HepG2 (cell line): ENCODE measurements around the gene PATL2. TPM values are rescaled to one million over a fixed set of nuclear protein-coding genes. Genes with fewer than 3 reads are reported as not detected.
A peak's percentile ranks its signal among the peaks of the same experiment; 100 is the strongest.

Experiments
- CHCHD3 ChIP-seq: sonication (generic); formaldehyde crosslinking; IDR thresholded peaks from 2 replicates; pipeline ENCODE4 v1.8.0; 2022; ENCODE audit warnings: mild to moderate bottlenecking, missing genetic modification reagents, moderate library complexity
- EP300 ChIP-seq, 3 experiments: sonication (generic) in 1 of 3; formaldehyde crosslinking in 1 of 3; IDR thresholded peaks; 2 replicates each; pipeline versions ENCODE4 v1.5.1 to v1.6.1; 2011 to 2020; ENCODE audit warnings: low read depth in 2 of 3, low read length in 2 of 3, borderline replicate concordance in 1 of 3, improper control_type of control experiment in 1 of 3, mild to moderate bottlenecking in 1 of 3, missing genetic modification reagents in 1 of 3, moderate library complexity in 1 of 3
- FOXP1 ChIP-seq, 2 experiments: fragments of 450-650 bp in 1 of 2; IDR thresholded peaks; 2 replicates each; pipeline ENCODE4 v1.6.1; 2017 to 2018; ENCODE audit warnings: antibody characterized with exemption in 1 of 2
- HOXA3 ChIP-seq: sonication (generic); formaldehyde crosslinking; IDR thresholded peaks from 2 replicates; pipeline ENCODE4 v1.5.0; 2020; ENCODE audit warnings: missing genetic modification reagents
- HOXA9 ChIP-seq: sonication (generic); formaldehyde crosslinking; IDR thresholded peaks from 2 replicates; pipeline ENCODE4 v1.8.1; 2022; ENCODE audit warnings: missing genetic modification reagents, mild to moderate bottlenecking, moderate library complexity, borderline replicate concordance
- NAIF1 ChIP-seq: sonication (generic); formaldehyde crosslinking; IDR thresholded peaks from 2 replicates; pipeline ENCODE4 v1.5.0; 2020; ENCODE audit warnings: mild to moderate bottlenecking, missing genetic modification reagents, borderline replicate concordance
- SRSF4 ChIP-seq: fragments of 200-400 bp; formaldehyde crosslinking; IDR thresholded peaks from one replicate; pipeline ENCODE4 v1.6.1; 2018; ENCODE audit warnings: mild to moderate bottlenecking, low read depth, low read length, moderate library complexity; ENCODE audit not compliant: poor library complexity, severe bottlenecking
- SUZ12 ChIP-seq: fragments of 150-350 bp; IDR thresholded peaks from 2 replicates; pipeline ENCODE4 v1.6.1; 2014; ENCODE audit warnings: low read depth, low read length
- ZC3H4 ChIP-seq: sonication (generic); formaldehyde crosslinking; IDR thresholded peaks from 2 replicates; pipeline ENCODE4 v1.4.0; 2020; ENCODE audit warnings: missing genetic modification reagents, borderline replicate concordance
- ZNF451 ChIP-seq: sonication (generic); formaldehyde crosslinking; IDR thresholded peaks from 2 replicates; pipeline ENCODE4 v1.5.0; 2020; ENCODE audit warnings: mild to moderate bottlenecking, missing genetic modification reagents
- polyA plus RNA-seq, 8 experiments: library from polyadenylated mRNA; depleted of rRNA in 3 of 8; stranded (reverse) in 7 of 8; unstranded in 1 of 8; fragments of >200 nt; fragmentation: Illumina TruSeq in 4 of 8; extraction: Trizol in 4 of 8; gene quantifications; 2 replicates each; pipeline versions ENCODE4 v1.2.1 to v1.2.3, GENCODE V29; 2011 to 2016; ENCODE audit warnings: low read depth in 4 of 8, missing spikeins in 1 of 8, mixed read lengths in 1 of 8; ENCODE audit not compliant: insufficient read depth in 1 of 8
- total RNA-seq, 5 experiments: library from RNA; depleted of rRNA; stranded (reverse); fragments of >200 nt; fragmentation: Illumina TruSeq; extraction: Trizol; gene quantifications; 2 replicates each; pipeline ENCODE4 v1.2.3, GENCODE V29; 2016; ENCODE audit warnings: low read depth in 1 of 5
- TF ChIP-seq, protein P1 (sequence below): sonication (generic); formaldehyde crosslinking; IDR thresholded peaks from 2 replicates; pipeline ENCODE4 v1.5.1; 2020; ENCODE audit warnings: mild to moderate bottlenecking, missing genetic modification reagents, borderline replicate concordance
- TF ChIP-seq, protein P2 (sequence below): sonication (generic); formaldehyde crosslinking; IDR thresholded peaks from 2 replicates; pipeline ENCODE4 v1.4.0; 2020; ENCODE audit warnings: mild to moderate bottlenecking, missing genetic modification reagents
- TF ChIP-seq, protein P3 (sequence below): sonication (generic); formaldehyde crosslinking; IDR thresholded peaks from 2 replicates; pipeline ENCODE4 v1.8.1; 2023; ENCODE audit warnings: missing genetic modification reagents, inconsistent platforms, borderline replicate concordance
- TF ChIP-seq, protein P4 (sequence below): sonication (generic); formaldehyde crosslinking; conservative IDR thresholded peaks from 2 replicates; pipeline ENCODE4 v1.8.0; 2022; ENCODE audit warnings: missing genetic modification reagents
- TF ChIP-seq, protein P5 (sequence below): sonication (generic); formaldehyde crosslinking; IDR thresholded peaks from 2 replicates; pipeline ENCODE4 v1.8.1; 2023; ENCODE audit warnings: missing genetic modification reagents, mild to moderate bottlenecking, borderline replicate concordance

Gene PATL2
- total and polyA plus RNA-seq, 2 of the 13 experiments (the other 11 are each of a cell fraction or from before 2014, with no cell fraction given) = 0.15 to 0.53 TPM

- TF ChIP-seq, protein P1, sequence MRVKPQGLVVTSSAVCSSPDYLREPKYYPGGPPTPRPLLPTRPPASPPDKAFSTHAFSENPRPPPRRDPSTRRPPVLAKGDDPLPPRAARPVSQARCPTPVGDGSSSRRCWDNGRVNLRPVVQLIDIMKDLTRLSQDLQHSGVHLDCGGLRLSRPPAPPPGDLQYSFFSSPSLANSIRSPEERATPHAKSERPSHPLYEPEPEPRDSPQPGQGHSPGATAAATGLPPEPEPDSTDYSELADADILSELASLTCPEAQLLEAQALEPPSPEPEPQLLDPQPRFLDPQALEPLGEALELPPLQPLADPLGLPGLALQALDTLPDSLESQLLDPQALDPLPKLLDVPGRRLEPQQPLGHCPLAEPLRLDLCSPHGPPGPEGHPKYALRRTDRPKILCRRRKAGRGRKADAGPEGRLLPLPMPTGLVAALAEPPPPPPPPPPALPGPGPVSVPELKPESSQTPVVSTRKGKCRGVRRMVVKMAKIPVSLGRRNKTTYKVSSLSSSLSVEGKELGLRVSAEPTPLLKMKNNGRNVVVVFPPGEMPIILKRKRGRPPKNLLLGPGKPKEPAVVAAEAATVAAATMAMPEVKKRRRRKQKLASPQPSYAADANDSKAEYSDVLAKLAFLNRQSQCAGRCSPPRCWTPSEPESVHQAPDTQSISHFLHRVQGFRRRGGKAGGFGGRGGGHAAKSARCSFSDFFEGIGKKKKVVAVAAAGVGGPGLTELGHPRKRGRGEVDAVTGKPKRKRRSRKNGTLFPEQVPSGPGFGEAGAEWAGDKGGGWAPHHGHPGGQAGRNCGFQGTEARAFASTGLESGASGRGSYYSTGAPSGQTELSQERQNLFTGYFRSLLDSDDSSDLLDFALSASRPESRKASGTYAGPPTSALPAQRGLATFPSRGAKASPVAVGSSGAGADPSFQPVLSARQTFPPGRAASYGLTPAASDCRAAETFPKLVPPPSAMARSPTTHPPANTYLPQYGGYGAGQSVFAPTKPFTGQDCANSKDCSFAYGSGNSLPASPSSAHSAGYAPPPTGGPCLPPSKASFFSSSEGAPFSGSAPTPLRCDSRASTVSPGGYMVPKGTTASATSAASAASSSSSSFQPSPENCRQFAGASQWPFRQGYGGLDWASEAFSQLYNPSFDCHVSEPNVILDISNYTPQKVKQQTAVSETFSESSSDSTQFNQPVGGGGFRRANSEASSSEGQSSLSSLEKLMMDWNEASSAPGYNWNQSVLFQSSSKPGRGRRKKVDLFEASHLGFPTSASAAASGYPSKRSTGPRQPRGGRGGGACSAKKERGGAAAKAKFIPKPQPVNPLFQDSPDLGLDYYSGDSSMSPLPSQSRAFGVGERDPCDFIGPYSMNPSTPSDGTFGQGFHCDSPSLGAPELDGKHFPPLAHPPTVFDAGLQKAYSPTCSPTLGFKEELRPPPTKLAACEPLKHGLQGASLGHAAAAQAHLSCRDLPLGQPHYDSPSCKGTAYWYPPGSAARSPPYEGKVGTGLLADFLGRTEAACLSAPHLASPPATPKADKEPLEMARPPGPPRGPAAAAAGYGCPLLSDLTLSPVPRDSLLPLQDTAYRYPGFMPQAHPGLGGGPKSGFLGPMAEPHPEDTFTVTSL (CRISPR knock-in tag) = no peak; the same call in 1 of the 2 replicates
- TF ChIP-seq EP300 (IDR thresholded peaks at IDR 0.05; ENCODE audit: low read depth in 2 of 2, low read length in 2 of 2) = no peak
- TF ChIP-seq EP300 (CRISPR knock-in tag; IDR thresholded peaks at IDR 0.05; ENCODE audit: borderline replicate concordance) = peak; percentile 35; the same call in 1 of the 2 replicates
- TF ChIP-seq, protein P2, sequence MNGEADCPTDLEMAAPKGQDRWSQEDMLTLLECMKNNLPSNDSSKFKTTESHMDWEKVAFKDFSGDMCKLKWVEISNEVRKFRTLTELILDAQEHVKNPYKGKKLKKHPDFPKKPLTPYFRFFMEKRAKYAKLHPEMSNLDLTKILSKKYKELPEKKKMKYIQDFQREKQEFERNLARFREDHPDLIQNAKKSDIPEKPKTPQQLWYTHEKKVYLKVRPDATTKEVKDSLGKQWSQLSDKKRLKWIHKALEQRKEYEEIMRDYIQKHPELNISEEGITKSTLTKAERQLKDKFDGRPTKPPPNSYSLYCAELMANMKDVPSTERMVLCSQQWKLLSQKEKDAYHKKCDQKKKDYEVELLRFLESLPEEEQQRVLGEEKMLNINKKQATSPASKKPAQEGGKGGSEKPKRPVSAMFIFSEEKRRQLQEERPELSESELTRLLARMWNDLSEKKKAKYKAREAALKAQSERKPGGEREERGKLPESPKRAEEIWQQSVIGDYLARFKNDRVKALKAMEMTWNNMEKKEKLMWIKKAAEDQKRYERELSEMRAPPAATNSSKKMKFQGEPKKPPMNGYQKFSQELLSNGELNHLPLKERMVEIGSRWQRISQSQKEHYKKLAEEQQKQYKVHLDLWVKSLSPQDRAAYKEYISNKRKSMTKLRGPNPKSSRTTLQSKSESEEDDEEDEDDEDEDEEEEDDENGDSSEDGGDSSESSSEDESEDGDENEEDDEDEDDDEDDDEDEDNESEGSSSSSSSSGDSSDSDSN (CRISPR knock-in tag) = no peak
- TF ChIP-seq, protein P3, sequence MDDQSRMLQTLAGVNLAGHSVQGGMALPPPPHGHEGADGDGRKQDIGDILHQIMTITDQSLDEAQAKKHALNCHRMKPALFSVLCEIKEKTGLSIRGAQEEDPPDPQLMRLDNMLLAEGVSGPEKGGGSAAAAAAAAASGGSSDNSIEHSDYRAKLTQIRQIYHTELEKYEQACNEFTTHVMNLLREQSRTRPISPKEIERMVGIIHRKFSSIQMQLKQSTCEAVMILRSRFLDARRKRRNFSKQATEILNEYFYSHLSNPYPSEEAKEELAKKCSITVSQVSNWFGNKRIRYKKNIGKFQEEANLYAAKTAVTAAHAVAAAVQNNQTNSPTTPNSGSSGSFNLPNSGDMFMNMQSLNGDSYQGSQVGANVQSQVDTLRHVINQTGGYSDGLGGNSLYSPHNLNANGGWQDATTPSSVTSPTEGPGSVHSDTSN = no peak
- TF ChIP-seq CHCHD3 (CRISPR knock-in tag) = no peak
- no peak for TF ChIP-seq SRSF4
- TF ChIP-seq SUZ12 = no peak
- no peak for TF ChIP-seq ZC3H4 (CRISPR knock-in tag)
- TF ChIP-seq NAIF1 (CRISPR knock-in tag) = no peak
- TF ChIP-seq HOXA3 (CRISPR knock-in tag) = no peak
- TF ChIP-seq, protein P4, sequence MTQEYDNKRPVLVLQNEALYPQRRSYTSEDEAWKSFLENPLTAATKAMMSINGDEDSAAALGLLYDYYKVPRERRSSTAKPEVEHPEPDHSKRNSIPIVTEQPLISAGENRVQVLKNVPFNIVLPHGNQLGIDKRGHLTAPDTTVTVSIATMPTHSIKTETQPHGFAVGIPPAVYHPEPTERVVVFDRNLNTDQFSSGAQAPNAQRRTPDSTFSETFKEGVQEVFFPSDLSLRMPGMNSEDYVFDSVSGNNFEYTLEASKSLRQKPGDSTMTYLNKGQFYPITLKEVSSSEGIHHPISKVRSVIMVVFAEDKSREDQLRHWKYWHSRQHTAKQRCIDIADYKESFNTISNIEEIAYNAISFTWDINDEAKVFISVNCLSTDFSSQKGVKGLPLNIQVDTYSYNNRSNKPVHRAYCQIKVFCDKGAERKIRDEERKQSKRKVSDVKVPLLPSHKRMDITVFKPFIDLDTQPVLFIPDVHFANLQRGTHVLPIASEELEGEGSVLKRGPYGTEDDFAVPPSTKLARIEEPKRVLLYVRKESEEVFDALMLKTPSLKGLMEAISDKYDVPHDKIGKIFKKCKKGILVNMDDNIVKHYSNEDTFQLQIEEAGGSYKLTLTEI (CRISPR knock-in tag) = no peak
- TF ChIP-seq ZNF451 (CRISPR knock-in tag) = no peak
- no peak for TF ChIP-seq HOXA9 (CRISPR knock-in tag)
- TF ChIP-seq, protein P5, sequence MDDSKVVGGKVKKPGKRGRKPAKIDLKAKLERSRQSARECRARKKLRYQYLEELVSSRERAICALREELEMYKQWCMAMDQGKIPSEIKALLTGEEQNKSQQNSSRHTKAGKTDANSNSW (CRISPR knock-in tag) = no peak
- TF ChIP-seq FOXP1 (IDR thresholded peaks at IDR 0.05) = no peak
- peak; percentile 53; the same call in 1 of the 2 replicates for TF ChIP-seq FOXP1 (CRISPR knock-in tag; IDR thresholded peaks at IDR 0.05)
Observed at GRCh38 chr15:44726568-44727484, 15.7 kb upstream of the PATL2 start (continued).
